ENCODE results near the gene FARS2. TPM values are rescaled to one million over a fixed set of nuclear protein-coding genes. Genes with fewer than 3 reads are reported as not detected.

Gene FARS2
- total RNA-seq, 1 donor from 2014 or later, result 11.8 TPM

DNA sequence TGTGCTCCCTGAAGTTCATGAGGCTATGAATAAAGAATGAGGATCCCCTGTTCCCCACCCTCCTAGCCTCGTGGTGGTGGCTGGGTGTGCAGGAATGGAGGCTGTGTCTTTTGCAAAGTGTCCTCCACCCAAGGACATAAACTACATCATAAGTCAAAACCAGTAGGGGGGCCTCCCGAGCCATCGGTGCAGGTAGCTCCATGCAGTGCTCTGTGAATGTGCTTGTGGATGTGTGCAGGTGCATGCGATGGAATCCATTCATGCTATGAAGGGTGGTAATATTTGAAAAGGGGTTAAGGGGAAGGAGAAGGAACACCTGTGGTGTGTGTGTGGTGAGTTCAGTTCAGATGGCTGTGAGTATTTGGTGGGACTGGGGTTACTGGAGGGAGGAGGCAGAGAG, 548.1 kb downstream of the FARS2 start:
- no peak for TF ChIP-seq CTCF (IDR thresholded peaks at IDR 0.05)
- DNase-seq (ENCODE audit: low spot score), result no peak
- H3K27me3 Mint-ChIP-seq (ENCODE audit: low read depth), result peaks cover 7% of the 10 kb centered on the region
- H3K9me3 Mint-ChIP-seq (ENCODE audit: low read depth), result peaks cover 25% of the 10 kb centered on the region
- no peak overlapping the region for H3K4me3 Mint-ChIP-seq (ENCODE audit: unreplicated experiment)
- no peak overlapping the region for H3K27ac Mint-ChIP-seq (ENCODE audit: unreplicated experiment)
- no peaks in the 10 kb centered on the region for H3K4me1 Mint-ChIP-seq (ENCODE audit: low read depth)
- peaks cover 6% of the 10 kb centered on the region for H3K36me3 Mint-ChIP-seq (ENCODE audit: low read depth)

DNA sequence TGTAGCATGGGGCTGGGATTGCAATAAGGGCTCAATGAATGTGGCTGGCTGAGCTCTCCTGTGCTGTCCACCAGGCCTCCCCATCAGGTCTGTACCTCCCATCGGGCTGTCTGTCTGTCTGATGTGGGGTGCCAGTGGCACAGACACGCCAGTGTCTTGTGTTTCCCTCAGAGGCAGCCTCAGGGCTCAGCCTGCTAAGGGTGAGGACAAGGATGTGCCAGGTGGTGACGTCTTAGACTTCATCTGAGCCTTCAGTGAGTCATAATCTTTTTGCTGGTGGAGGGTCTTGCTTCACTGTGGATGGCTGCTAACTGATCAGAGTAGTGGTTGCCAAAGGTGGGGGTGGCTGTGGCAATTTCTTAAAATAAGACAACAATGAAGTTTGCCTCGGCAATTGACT, 550.7 kb downstream of the FARS2 start:
- peaks cover 21% of the 10 kb centered on the region for H3K9me3 Mint-ChIP-seq (ENCODE audit: low read depth)

GRCh38 chr6:5813625-5814027, 552.3 kb downstream of the FARS2 start:
- DNase-seq (ENCODE audit: low spot score), result no peak
- H3K4me1 Mint-ChIP-seq (ENCODE audit: low read depth), result no peaks in the 10 kb centered on the region
- no peak overlapping the region for H3K4me3 Mint-ChIP-seq (ENCODE audit: unreplicated experiment)
- H3K27me3 Mint-ChIP-seq (ENCODE audit: low read depth), result peaks cover 7% of the 10 kb centered on the region
- peaks cover 2% of the 10 kb centered on the region for H3K36me3 Mint-ChIP-seq (ENCODE audit: low read depth)
- peaks cover 18% of the 10 kb centered on the region for H3K9me3 Mint-ChIP-seq (ENCODE audit: low read depth)
- no peak overlapping the region for H3K27ac Mint-ChIP-seq (ENCODE audit: unreplicated experiment)
- no peak for TF ChIP-seq CTCF (IDR thresholded peaks at IDR 0.05)

More for the DNA sequence above, 550.7 kb downstream of the FARS2 start:
- peaks cover 7% of the 10 kb centered on the region for H3K27me3 Mint-ChIP-seq (ENCODE audit: low read depth)
- H3K4me1 Mint-ChIP-seq (ENCODE audit: low read depth), result no peaks in the 10 kb centered on the region
- H3K4me3 Mint-ChIP-seq (ENCODE audit: unreplicated experiment), result no peak overlapping the region
- H3K27ac Mint-ChIP-seq (ENCODE audit: unreplicated experiment), result no peak overlapping the region
- H3K36me3 Mint-ChIP-seq (ENCODE audit: low read depth), result peaks cover 2% of the 10 kb centered on the region
- TF ChIP-seq CTCF (IDR thresholded peaks at IDR 0.05), result no peak
- no peak for DNase-seq (ENCODE audit: low spot score)

GRCh38 chr6:5814116-5814515, 552.8 kb downstream of the FARS2 start:
- no peak for DNase-seq (ENCODE audit: low spot score)
- H3K4me1 Mint-ChIP-seq (ENCODE audit: low read depth), result no peaks in the 10 kb centered on the region
- TF ChIP-seq CTCF (IDR thresholded peaks at IDR 0.05), result no peak
- H3K36me3 Mint-ChIP-seq (ENCODE audit: low read depth), result peaks cover 2% of the 10 kb centered on the region
- peaks cover 18% of the 10 kb centered on the region for H3K9me3 Mint-ChIP-seq (ENCODE audit: low read depth)
- H3K4me3 Mint-ChIP-seq (ENCODE audit: unreplicated experiment), result no peak overlapping the region
- no peak overlapping the region for H3K27ac Mint-ChIP-seq (ENCODE audit: unreplicated experiment)
- H3K27me3 Mint-ChIP-seq (ENCODE audit: low read depth), result peaks cover 5% of the 10 kb centered on the region

DNA sequence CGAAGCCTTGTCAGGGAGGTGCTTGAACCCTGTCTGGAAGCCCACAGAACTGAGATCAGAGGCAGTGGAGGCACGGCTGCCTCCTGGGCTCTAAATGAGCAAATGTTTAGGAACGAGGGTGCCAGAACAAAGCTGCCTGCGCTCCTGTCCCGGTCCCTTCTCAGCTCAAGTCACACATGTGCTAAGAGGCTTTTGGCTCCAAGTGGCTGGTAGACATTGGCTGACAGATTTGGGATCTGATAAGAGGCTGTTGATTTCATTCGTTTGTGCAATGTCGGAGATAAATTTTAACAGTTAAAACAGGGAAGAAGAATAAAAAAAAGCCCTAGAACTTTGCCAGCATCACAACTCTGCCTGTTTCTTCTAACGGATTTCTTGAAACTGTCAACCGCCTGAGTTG, 553.6 kb downstream of the FARS2 start:
- Mint-ChIP-seq H3K27me3 (ENCODE audit: low read depth) (peaks cover 2% of the 10 kb centered on the region), H3K9me3 (ENCODE audit: low read depth) (peaks cover 18% of the 10 kb centered on the region), H3K27ac (ENCODE audit: unreplicated experiment) (no peak overlapping the region), H3K4me1 (ENCODE audit: low read depth) (no peaks in the 10 kb centered on the region), H3K4me3 (ENCODE audit: unreplicated experiment) (no peak overlapping the region), H3K36me3 (ENCODE audit: low read depth) (peaks cover 2% of the 10 kb centered on the region)
- no peak for TF ChIP-seq CTCF (IDR thresholded peaks at IDR 0.05)
- DNase-seq (ENCODE audit: low spot score), result no peak

Data from chondrocyte (in vitro differentiated cells).